H9 (cell line): ENCODE measurements around the gene LRRN3. TPM values are rescaled to one million over a fixed set of nuclear protein-coding genes. Genes with fewer than 3 reads are reported as not detected.

Experiments
- DNase-seq: peaks from one replicate; pipeline ENCODE4 v3.0.0-alpha.2; 2017
- H2AFZ ChIP-seq: one replicate; pipeline ENCODE4 v1.6.1; 2013; ENCODE audit warnings: mild to moderate bottlenecking, low read length, control low read depth, moderate library complexity
- H2AK5ac ChIP-seq: 2 replicates; pipeline ENCODE4 v1.6.1; 2013; ENCODE audit warnings: low read length, control low read depth, mixed read lengths; ENCODE audit not compliant: insufficient read length
- H2BK120ac ChIP-seq: one replicate; pipeline ENCODE4 v1.6.1; 2013; ENCODE audit warnings: low read depth, mild to moderate bottlenecking, low read length, control low read depth, inconsistent platforms; ENCODE audit not compliant: poor library complexity, severe bottlenecking
- H2BK12ac ChIP-seq: 2 replicates; pipeline ENCODE4 v1.6.1; 2013; ENCODE audit warnings: low read length, control low read depth, mixed read lengths, low read depth; ENCODE audit not compliant: insufficient read length
- H2BK15ac ChIP-seq: 2 replicates; pipeline ENCODE4 v1.6.1; 2013; ENCODE audit warnings: low read depth, low read length, control low read depth
- H2BK20ac ChIP-seq: one replicate; pipeline ENCODE4 v1.6.1; 2013; ENCODE audit warnings: low read depth, mild to moderate bottlenecking, low read length, control low read depth, inconsistent platforms; ENCODE audit not compliant: poor library complexity, severe bottlenecking
- H2BK5ac ChIP-seq: 2 replicates; pipeline ENCODE4 v1.6.1; 2013; ENCODE audit warnings: low read length, control low read depth, mixed read lengths; ENCODE audit not compliant: insufficient read length
- H3K14ac ChIP-seq: 2 replicates; pipeline ENCODE4 v1.6.1; 2013; ENCODE audit warnings: low read length, control low read depth; ENCODE audit not compliant: insufficient read depth
- H3K18ac ChIP-seq: 2 replicates; pipeline ENCODE4 v1.6.1; 2013; ENCODE audit warnings: low read depth, mild to moderate bottlenecking, mixed read lengths, low read length, control low read depth; ENCODE audit not compliant: insufficient read length
- H3K23ac ChIP-seq: 2 replicates; pipeline ENCODE4 v1.6.1; 2013; ENCODE audit warnings: low read length, control low read depth, mixed read lengths, low read depth; ENCODE audit not compliant: insufficient read length
- H3K23me2 ChIP-seq: 2 replicates; pipeline ENCODE4 v1.6.1; 2013; ENCODE audit warnings: low read depth, mild to moderate bottlenecking, mixed read lengths, low read length, control low read depth; ENCODE audit not compliant: insufficient read length, poor library complexity, severe bottlenecking
- H3K27ac ChIP-seq: 2 replicates; pipeline ENCODE4 v1.5.1; 2013; ENCODE audit warnings: low read length, control low read depth, mixed read lengths, low read depth; ENCODE audit not compliant: insufficient read length
- H3K27me3 ChIP-seq: 2 replicates; pipeline ENCODE4 v1.6.1; 2013; ENCODE audit warnings: low read length, control low read depth, inconsistent platforms; ENCODE audit not compliant: insufficient read depth
- H3K4ac ChIP-seq: 2 replicates; pipeline ENCODE4 v1.6.1; 2013; ENCODE audit warnings: low read depth, mild to moderate bottlenecking, control low read depth, inconsistent platforms, low read length, moderate library complexity
- H3K4me1 ChIP-seq: 2 replicates; pipeline ENCODE4 v1.6.1; 2013; ENCODE audit warnings: low read length, control low read depth, inconsistent platforms; ENCODE audit not compliant: insufficient read depth
- H3K4me2 ChIP-seq: 2 replicates; pipeline ENCODE4 v1.6.1; 2013; ENCODE audit warnings: low read length, control low read depth, mixed read lengths; ENCODE audit not compliant: insufficient read length, insufficient read depth
- H3K56ac ChIP-seq: 2 replicates; pipeline ENCODE4 v1.6.1; 2013; ENCODE audit warnings: low read depth, mild to moderate bottlenecking, mixed read lengths, low read length, control low read depth; ENCODE audit not compliant: insufficient read length
- H3K79me1 ChIP-seq: 2 replicates; pipeline ENCODE4 v1.6.1; 2013; ENCODE audit warnings: low read depth, mild to moderate bottlenecking, moderate library complexity, low read length, control low read depth, inconsistent platforms; ENCODE audit not compliant: insufficient read depth, poor library complexity, severe bottlenecking
- H3K79me2 ChIP-seq: 2 replicates; pipeline ENCODE4 v1.6.1; 2013; ENCODE audit warnings: low read length, control low read depth, inconsistent platforms; ENCODE audit not compliant: insufficient read depth
- H3K9ac ChIP-seq: 2 replicates; pipeline ENCODE4 v1.6.1; 2013; ENCODE audit warnings: low read length, control low read depth, mixed read lengths; ENCODE audit not compliant: insufficient read length; ENCODE audit errors: extremely low read depth
- H3K9me3 ChIP-seq: one replicate; pipeline ENCODE4 v1.6.1; 2013; ENCODE audit warnings: low read depth, low read length, inconsistent platforms; ENCODE audit not compliant: control insufficient read depth
- H3T11ph ChIP-seq: one replicate; pipeline ENCODE4 v1.6.1; 2013; ENCODE audit warnings: mild to moderate bottlenecking, low read length, control low read depth, inconsistent platforms
- H4K20me1 ChIP-seq: one replicate; pipeline ENCODE4 v1.6.1; 2013; ENCODE audit not compliant: control insufficient read depth, insufficient read length, insufficient read depth
- H4K5ac ChIP-seq: 2 replicates; pipeline ENCODE4 v1.6.1; 2013; ENCODE audit warnings: low read depth, mild to moderate bottlenecking, mixed read lengths, low read length, control low read depth; ENCODE audit not compliant: insufficient read length
- H4K8ac ChIP-seq: replicated peaks from 2 replicates; pipeline ENCODE4 v1.6.1; 2013; ENCODE audit warnings: low read length, control low read depth, mixed read lengths, low read depth; ENCODE audit not compliant: insufficient read length
- H4K91ac ChIP-seq: 2 replicates; pipeline ENCODE4 v1.6.1; 2013; ENCODE audit warnings: low read depth, mild to moderate bottlenecking, moderate library complexity, mixed read lengths, low read length, control low read depth; ENCODE audit not compliant: insufficient read length
- H3K27ac Mint-ChIP-seq, 3 experiments: 2 replicates in 2 of 3; 3 replicates in 1 of 3; pipeline ENCODE4 v1.8.0; 2020 to 2021; ENCODE audit warnings: mixed read lengths in 3 of 3, mild to moderate bottlenecking in 1 of 3, moderate library complexity in 1 of 3
- H3K27me3 Mint-ChIP-seq: 2 replicates; pipeline ENCODE4 v1.8.0; 2021; ENCODE audit warnings: low read depth, mild to moderate bottlenecking, moderate library complexity, mixed read lengths
- H3K36me3 Mint-ChIP-seq, 3 experiments: 2 replicates in 2 of 3; 3 replicates in 1 of 3; pipeline ENCODE4 v1.8.0; 2020 to 2021; ENCODE audit warnings: low read depth in 3 of 3, mixed read lengths in 3 of 3; ENCODE audit not compliant: insufficient read depth in 1 of 3
- H3K4me1 Mint-ChIP-seq, 2 experiments: 2 replicates each; pipeline ENCODE4 v1.8.0; 2020; ENCODE audit warnings: mixed read lengths in 2 of 2
- H3K4me3 Mint-ChIP-seq, 2 experiments: 2 replicates in 1 of 2; 3 replicates in 1 of 2; pipeline ENCODE4 v1.8.0; 2020 to 2021; ENCODE audit warnings: mild to moderate bottlenecking in 2 of 2, mixed read lengths in 2 of 2, moderate library complexity in 1 of 2
- H3K9me3 Mint-ChIP-seq, 2 experiments: 2 replicates in 1 of 2; 3 replicates in 1 of 2; pipeline ENCODE4 v1.8.0; 2020; ENCODE audit warnings: mild to moderate bottlenecking in 2 of 2, mixed read lengths in 2 of 2, moderate library complexity in 1 of 2
- CTCF ChIP-seq: fragments of 200-600 bp; sonication (generic); conservative IDR thresholded peaks from 3 replicates; pipeline ENCODE4 v1.8.0; 2021; ENCODE audit warnings: antibody characterized with exemption, mild to moderate bottlenecking
- WGBS: extraction: QIAGEN DNeasy Blood & Tissue Kit; methylation state at CpG from one replicate; pipeline ENCODE4 v1.1.7; 2013; ENCODE audit warnings: missing lambda C conversion rate, low lambda C conversion rate, mixed read lengths; ENCODE audit not compliant: insufficient read length; ENCODE audit errors: extremely low coverage; 5-methylcytosine and 5-hydroxymethylcytosine counted together
- total RNA-seq: library from RNA; stranded (reverse); gene quantifications from 2 replicates; pipeline ENCODE4 v1.2.1, GENCODE V29; 2021

LRRN3 gene
- total RNA-seq, 1 experiment from 2014 or later: 0.77 TPM

GRCh38 chr7:111172564-111173257, 81.8 kb downstream of the LRRN3 start:
- no peaks in the 10 kb centered on the region for H3K4me1 ChIP-seq
- no peaks in the 10 kb centered on the region for H3K23me2 ChIP-seq
- H4K5ac ChIP-seq: no peak overlapping the region
- H2BK15ac ChIP-seq: no peak overlapping the region
- no peak for DNase-seq
- H3K4me1 Mint-ChIP-seq: no peaks in the 10 kb centered on the region
- no peaks in the 10 kb centered on the region for H3K9me3 Mint-ChIP-seq
- no peak overlapping the region for H3K56ac ChIP-seq
- H3K27me3 Mint-ChIP-seq: no peaks in the 10 kb centered on the region
- no peak for TF ChIP-seq CTCF
- H2BK12ac ChIP-seq: no peak overlapping the region
- H3K79me1 ChIP-seq: no peaks in the 10 kb centered on the region
- H3K27ac ChIP-seq: no peak overlapping the region
- no peak overlapping the region for H3K23ac ChIP-seq
- H2BK120ac ChIP-seq: no peak overlapping the region
- no peaks in the 10 kb centered on the region for H3K36me3 Mint-ChIP-seq
- no peak overlapping the region for H2BK5ac ChIP-seq
- no peaks in the 10 kb centered on the region for H3K27me3 ChIP-seq
- H2AK5ac ChIP-seq: no peak overlapping the region
- H3K18ac ChIP-seq: no peak overlapping the region
- H4K91ac ChIP-seq: no peak overlapping the region
- H3K14ac ChIP-seq: no peak overlapping the region
- H2BK20ac ChIP-seq: no peak overlapping the region
- H3K9me3 ChIP-seq: no peaks in the 10 kb centered on the region
- no peak overlapping the region for H3K4me2 ChIP-seq
- H4K8ac ChIP-seq: no peak overlapping the region
- no CpG with 5 or more reads among the region's 2 CpGs for WGBS
- H3K79me2 ChIP-seq: no peaks in the 10 kb centered on the region
- H3K27ac Mint-ChIP-seq: no peak overlapping the region
- no peak overlapping the region for H3T11ph ChIP-seq
- no peak overlapping the region for H3K4ac ChIP-seq
- H3K4me3 Mint-ChIP-seq: no peak overlapping the region
- H4K20me1 ChIP-seq: no peaks in the 10 kb centered on the region
- H3K9ac ChIP-seq: no peak overlapping the region
- H2AFZ ChIP-seq: no peak overlapping the region
